ENCODE measurements around the gene GRIK2.

Gene GRIK2

DNA sequence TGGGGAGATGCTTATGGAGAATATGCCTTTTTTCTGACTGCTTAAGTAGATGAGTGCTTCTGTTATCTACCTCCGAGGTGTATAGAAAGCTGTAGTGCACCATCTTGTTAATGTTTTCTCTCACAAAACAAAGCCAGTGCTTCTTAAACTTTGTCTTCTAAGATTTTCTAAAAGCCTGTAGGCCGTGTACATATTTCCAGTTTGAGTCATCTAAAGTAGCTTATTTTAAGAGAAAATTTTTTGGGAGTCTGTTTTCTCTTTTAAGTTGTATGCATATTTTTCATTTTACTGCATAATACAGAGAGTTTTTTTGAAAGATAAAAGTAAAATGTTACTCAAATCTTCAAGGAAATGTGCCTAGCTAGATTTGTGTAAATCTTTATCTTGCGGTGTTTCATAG lies 151.7 kb downstream of the GRIK2 start:
- Histone ChIP-seq H3K27me3 (ENCODE audit: control insufficient read depth, insufficient read depth, low read length) (no peaks in the 10 kb centered on the region), H3K9me3 (ENCODE audit: control insufficient read depth, insufficient read depth, low read length) (no peaks in the 10 kb centered on the region), H3K36me3 (ENCODE audit: control insufficient read depth, insufficient read depth, low read length) (no peaks in the 10 kb centered on the region), H3K4me1 (ENCODE audit: control insufficient read depth, insufficient read depth, low read length) (no peaks in the 10 kb centered on the region), H3K4me3 (ENCODE audit: low read depth, low read length) (no peak overlapping the region), H3K9ac (ENCODE audit: low read depth, low read length) (no peak overlapping the region)

GRCh38 chr6:101550451-101550850 lies 156.9 kb downstream of the GRIK2 start:
- Histone ChIP-seq H3K4me3 (ENCODE audit: low read depth, low read length) (no peak overlapping the region), H3K9me3 (ENCODE audit: control insufficient read depth, insufficient read depth, low read length) (no peaks in the 10 kb centered on the region), H3K27me3 (ENCODE audit: control insufficient read depth, insufficient read depth, low read length) (no peaks in the 10 kb centered on the region), H3K4me1 (ENCODE audit: control insufficient read depth, insufficient read depth, low read length) (peaks cover 6% of the 10 kb centered on the region), H3K9ac (ENCODE audit: low read depth, low read length) (no peak overlapping the region), H3K36me3 (ENCODE audit: control insufficient read depth, insufficient read depth, low read length) (no peaks in the 10 kb centered on the region)

GRCh38 chr6:101554231-101554630 lies 160.7 kb downstream of the GRIK2 start:
- Histone ChIP-seq H3K36me3 (ENCODE audit: control insufficient read depth, insufficient read depth, low read length) (no peaks in the 10 kb centered on the region), H3K9ac (ENCODE audit: low read depth, low read length) (no peak overlapping the region), H3K4me3 (ENCODE audit: low read depth, low read length) (no peak overlapping the region), H3K9me3 (ENCODE audit: control insufficient read depth, insufficient read depth, low read length) (no peaks in the 10 kb centered on the region), H3K27me3 (ENCODE audit: control insufficient read depth, insufficient read depth, low read length) (no peaks in the 10 kb centered on the region), H3K4me1 (ENCODE audit: control insufficient read depth, insufficient read depth, low read length) (peaks cover 6% of the 10 kb centered on the region)

GRCh38 chr6:101558712-101559111 lies 165.2 kb downstream of the GRIK2 start:
- Histone ChIP-seq H3K4me1 (ENCODE audit: control insufficient read depth, insufficient read depth, low read length) (peaks cover 6% of the 10 kb centered on the region), H3K4me3 (ENCODE audit: low read depth, low read length) (no peak overlapping the region), H3K27me3 (ENCODE audit: control insufficient read depth, insufficient read depth, low read length) (no peaks in the 10 kb centered on the region), H3K9me3 (ENCODE audit: control insufficient read depth, insufficient read depth, low read length) (no peaks in the 10 kb centered on the region), H3K9ac (ENCODE audit: low read depth, low read length) (no peak overlapping the region), H3K36me3 (ENCODE audit: control insufficient read depth, insufficient read depth, low read length) (no peaks in the 10 kb centered on the region)

DNA sequence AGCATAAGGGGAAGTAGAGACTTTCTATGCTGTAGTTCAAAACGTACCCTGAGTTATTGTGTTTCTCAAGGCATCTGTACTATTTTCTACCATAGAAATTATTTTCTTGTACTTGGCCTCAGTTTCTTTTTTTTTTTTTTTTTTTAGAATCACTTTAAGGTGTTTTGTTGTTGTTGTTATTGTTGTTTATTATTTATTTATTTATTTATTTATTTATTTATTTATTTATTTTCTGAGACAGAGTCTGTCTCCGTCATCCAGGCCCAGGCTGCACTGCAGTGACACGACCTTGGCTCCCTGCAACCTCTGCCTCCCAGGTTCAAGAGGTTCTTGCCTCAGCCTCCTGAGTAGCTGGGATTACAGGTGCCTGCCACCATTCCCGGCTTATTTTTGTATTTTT lies 179.1 kb downstream of the GRIK2 start:
- Histone ChIP-seq H3K36me3 (ENCODE audit: control insufficient read depth, insufficient read depth, low read length) (no peaks in the 10 kb centered on the region), H3K4me3 (ENCODE audit: low read depth, low read length) (no peak overlapping the region), H3K27me3 (ENCODE audit: control insufficient read depth, insufficient read depth, low read length) (no peaks in the 10 kb centered on the region), H3K4me1 (ENCODE audit: control insufficient read depth, insufficient read depth, low read length) (no peaks in the 10 kb centered on the region), H3K9ac (ENCODE audit: low read depth, low read length) (no peak overlapping the region), H3K9me3 (ENCODE audit: control insufficient read depth, insufficient read depth, low read length) (no peaks in the 10 kb centered on the region)

DNA sequence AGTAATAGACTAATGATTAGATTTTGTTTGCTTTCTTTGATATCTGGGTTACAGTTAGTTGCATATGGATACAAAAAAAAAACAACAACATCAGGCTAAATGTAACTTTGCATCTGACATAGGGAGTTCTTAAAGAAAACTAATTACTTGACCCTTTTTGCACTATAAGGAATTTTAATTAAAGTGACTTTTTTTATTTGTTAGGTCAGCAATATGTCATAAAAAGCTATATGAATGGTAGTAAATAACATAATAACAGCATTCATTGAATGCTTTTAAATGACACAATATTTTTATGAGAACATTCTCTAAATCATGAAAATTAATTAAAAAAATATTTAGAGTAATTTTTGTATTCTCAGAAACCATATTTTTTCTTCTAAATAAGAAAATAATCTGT lies 183.6 kb downstream of the GRIK2 start:
- no peaks in the 10 kb centered on the region for H3K27me3 ChIP-seq (ENCODE audit: control insufficient read depth, insufficient read depth, low read length)
- no peaks in the 10 kb centered on the region for H3K4me1 ChIP-seq (ENCODE audit: control insufficient read depth, insufficient read depth, low read length)
- no peak overlapping the region for H3K4me3 ChIP-seq (ENCODE audit: low read depth, low read length)
- H3K9me3 ChIP-seq (ENCODE audit: control insufficient read depth, insufficient read depth, low read length) = no peaks in the 10 kb centered on the region
- H3K9ac ChIP-seq (ENCODE audit: low read depth, low read length) = no peak overlapping the region
- H3K36me3 ChIP-seq (ENCODE audit: control insufficient read depth, insufficient read depth, low read length) = no peaks in the 10 kb centered on the region

GRCh38 chr6:101578306-101578705 lies 184.8 kb downstream of the GRIK2 start:
- no peak overlapping the region for H3K9ac ChIP-seq (ENCODE audit: low read depth, low read length)
- no peaks in the 10 kb centered on the region for H3K9me3 ChIP-seq (ENCODE audit: control insufficient read depth, insufficient read depth, low read length)
- no peak overlapping the region for H3K4me3 ChIP-seq (ENCODE audit: low read depth, low read length)
- H3K27me3 ChIP-seq (ENCODE audit: control insufficient read depth, insufficient read depth, low read length) = no peaks in the 10 kb centered on the region
- H3K36me3 ChIP-seq (ENCODE audit: control insufficient read depth, insufficient read depth, low read length) = no peaks in the 10 kb centered on the region
- no peaks in the 10 kb centered on the region for H3K4me1 ChIP-seq (ENCODE audit: control insufficient read depth, insufficient read depth, low read length)

DNA sequence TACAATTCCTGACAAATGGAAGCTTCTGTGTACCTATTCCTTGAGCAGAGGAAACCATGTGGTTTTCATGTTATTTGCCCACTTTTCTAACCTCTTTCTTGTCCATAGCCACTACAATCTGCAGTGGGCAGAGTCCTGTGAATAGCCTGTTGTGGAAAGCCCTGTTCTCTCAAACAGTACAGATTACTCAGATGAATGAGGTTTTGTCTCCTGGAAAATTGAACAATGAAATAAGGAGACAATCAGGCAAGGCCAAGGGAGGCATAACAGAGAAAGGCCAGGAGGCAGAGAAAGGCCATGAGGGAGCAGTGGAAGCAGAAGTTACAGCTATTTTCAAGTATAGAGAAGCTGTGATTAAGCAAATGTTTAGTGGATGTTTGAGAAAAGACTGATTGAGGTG lies 189.3 kb downstream of the GRIK2 start:
- H3K27me3 ChIP-seq (ENCODE audit: control insufficient read depth, insufficient read depth, low read length) = no peaks in the 10 kb centered on the region
- no peaks in the 10 kb centered on the region for H3K4me1 ChIP-seq (ENCODE audit: control insufficient read depth, insufficient read depth, low read length)
- H3K36me3 ChIP-seq (ENCODE audit: control insufficient read depth, insufficient read depth, low read length) = no peaks in the 10 kb centered on the region
- no peak overlapping the region for H3K4me3 ChIP-seq (ENCODE audit: low read depth, low read length)
- H3K9ac ChIP-seq (ENCODE audit: low read depth, low read length) = no peak overlapping the region
- H3K9me3 ChIP-seq (ENCODE audit: control insufficient read depth, insufficient read depth, low read length) = no peaks in the 10 kb centered on the region

- Histone ChIP-seq H3K36me3 (ENCODE audit: control insufficient read depth, insufficient read depth, low read length) (no peaks in the 10 kb centered on the region), H3K9ac (ENCODE audit: low read depth, low read length) (no peak overlapping the region), H3K4me1 (ENCODE audit: control insufficient read depth, insufficient read depth, low read length) (no peaks in the 10 kb centered on the region), H3K4me3 (ENCODE audit: low read depth, low read length) (no peak overlapping the region), H3K27me3 (ENCODE audit: control insufficient read depth, insufficient read depth, low read length) (no peaks in the 10 kb centered on the region), H3K9me3 (ENCODE audit: control insufficient read depth, insufficient read depth, low read length) (no peaks in the 10 kb centered on the region)
Measured at GRCh38 chr6:101585501-101585900, 192.0 kb downstream of the GRIK2 start.

DNA sequence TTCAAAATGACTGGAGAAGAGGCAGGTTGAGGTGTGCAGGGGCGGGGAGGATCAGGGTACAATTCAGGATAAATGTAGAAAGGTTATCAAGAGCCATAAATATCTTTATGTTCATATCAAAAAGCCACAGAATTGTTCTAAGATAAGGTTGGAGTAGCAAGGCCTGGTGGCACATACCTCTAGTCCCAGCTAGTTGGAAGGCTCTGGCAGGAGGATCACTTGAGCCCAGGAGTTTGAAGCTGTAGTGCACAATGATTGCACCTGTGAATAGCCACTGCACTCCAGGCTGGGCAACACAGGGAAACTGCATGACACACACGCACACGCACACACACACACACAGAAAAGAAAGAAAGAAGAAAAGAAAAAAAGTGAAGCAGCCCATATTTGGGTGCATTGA lies 194.8 kb downstream of the GRIK2 start:
- no peaks in the 10 kb centered on the region for H3K9me3 ChIP-seq (ENCODE audit: control insufficient read depth, insufficient read depth, low read length)
- H3K4me3 ChIP-seq (ENCODE audit: low read depth, low read length) = no peak overlapping the region
- no peaks in the 10 kb centered on the region for H3K36me3 ChIP-seq (ENCODE audit: control insufficient read depth, insufficient read depth, low read length)
- H3K9ac ChIP-seq (ENCODE audit: low read depth, low read length) = no peak overlapping the region
- no peaks in the 10 kb centered on the region for H3K27me3 ChIP-seq (ENCODE audit: control insufficient read depth, insufficient read depth, low read length)
- H3K4me1 ChIP-seq (ENCODE audit: control insufficient read depth, insufficient read depth, low read length) = no peaks in the 10 kb centered on the region

DNA sequence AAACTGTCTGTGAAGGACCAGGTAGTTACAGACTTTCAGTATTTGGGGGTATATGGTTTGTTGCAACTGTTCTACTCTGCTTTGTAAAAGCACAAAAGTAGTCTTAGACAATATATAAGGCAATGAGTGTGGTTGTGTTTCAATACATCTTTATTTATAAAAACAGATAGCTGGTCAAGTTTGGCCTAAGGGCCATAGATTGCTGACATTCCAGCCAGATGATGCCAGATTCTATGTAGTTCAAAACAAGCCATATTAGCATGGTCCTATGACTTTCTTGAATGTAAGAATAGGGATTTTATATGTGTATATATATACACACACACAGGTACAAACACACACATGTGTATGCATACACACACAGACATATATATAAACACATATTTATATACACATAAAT lies 201.8 kb downstream of the GRIK2 start:
- Histone ChIP-seq H3K27me3 (ENCODE audit: control insufficient read depth, insufficient read depth, low read length) (no peaks in the 10 kb centered on the region), H3K4me1 (ENCODE audit: control insufficient read depth, insufficient read depth, low read length) (peaks cover 2% of the 10 kb centered on the region), H3K36me3 (ENCODE audit: control insufficient read depth, insufficient read depth, low read length) (no peaks in the 10 kb centered on the region), H3K4me3 (ENCODE audit: low read depth, low read length) (no peak overlapping the region), H3K9me3 (ENCODE audit: control insufficient read depth, insufficient read depth, low read length) (no peaks in the 10 kb centered on the region), H3K9ac (ENCODE audit: low read depth, low read length) (no peak overlapping the region)

DNA sequence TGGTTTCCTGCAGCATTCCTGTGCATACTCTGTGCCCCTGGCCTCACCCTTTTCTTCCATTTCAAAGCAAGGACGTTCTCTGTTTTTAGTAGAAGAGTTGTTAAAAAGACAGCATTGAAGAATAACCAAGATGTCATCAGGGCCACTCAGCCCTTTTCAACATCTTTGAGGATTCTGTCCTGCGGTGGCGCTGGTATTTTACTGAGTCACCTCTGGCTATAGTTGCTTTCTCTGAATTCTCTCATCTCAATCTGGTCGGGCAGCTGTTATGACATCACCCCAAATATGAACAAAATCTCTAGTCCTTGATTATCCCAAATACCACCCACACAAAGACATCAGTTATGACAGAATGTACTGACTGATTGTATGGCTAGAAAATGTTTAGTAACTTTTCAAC lies 204.2 kb downstream of the GRIK2 start:
- Histone ChIP-seq H3K9me3 (ENCODE audit: control insufficient read depth, insufficient read depth, low read length) (no peaks in the 10 kb centered on the region), H3K9ac (ENCODE audit: low read depth, low read length) (no peak overlapping the region), H3K4me1 (ENCODE audit: control insufficient read depth, insufficient read depth, low read length) (peaks cover 2% of the 10 kb centered on the region), H3K36me3 (ENCODE audit: control insufficient read depth, insufficient read depth, low read length) (no peaks in the 10 kb centered on the region), H3K27me3 (ENCODE audit: control insufficient read depth, insufficient read depth, low read length) (no peaks in the 10 kb centered on the region), H3K4me3 (ENCODE audit: low read depth, low read length) (no peak overlapping the region)

- Histone ChIP-seq H3K9ac (ENCODE audit: low read depth, low read length) (no peak overlapping the region), H3K9me3 (ENCODE audit: control insufficient read depth, insufficient read depth, low read length) (no peaks in the 10 kb centered on the region), H3K36me3 (ENCODE audit: control insufficient read depth, insufficient read depth, low read length) (no peaks in the 10 kb centered on the region), H3K4me1 (ENCODE audit: control insufficient read depth, insufficient read depth, low read length) (no peaks in the 10 kb centered on the region), H3K27me3 (ENCODE audit: control insufficient read depth, insufficient read depth, low read length) (no peaks in the 10 kb centered on the region), H3K4me3 (ENCODE audit: low read depth, low read length) (no peak overlapping the region)
Measured at GRCh38 chr6:101605426-101605825, 211.9 kb downstream of the GRIK2 start.

Measured in iPS-15b (cell line).